HepG2 (cell line): Measurements from ENCODE around the gene MIX23. TPM values are rescaled to one million over a fixed set of nuclear protein-coding genes. Genes with fewer than 3 reads are reported as not detected.

Experiments used
- ATAC-seq: fragments of 200-7000 bp; cut with Tn5 transposase; 3 replicates; pipeline ENCODE4 v1.9.1; 2020; ENCODE audit warnings: mild to moderate bottlenecking, moderate library complexity
- BruUV-seq: library from RNA; stranded (reverse); fragments of 400-500 nt; replicated peaks from 2 replicates; lab custom pipeline; 2021; lab: Mats Ljungman, UMichigan
- CTCF ChIA-PET: fragments of 300-600 bp; formaldehyde crosslinking; extraction: SDS; loops from one replicate; lab custom pipeline; 2021; ENCODE audit warnings: low total read pairs, inconsistent platforms, low intra/inter-chr PET ratio; lab: Yijun Ruan, JAX
- POLR2A ChIA-PET: fragments of 350-600 bp; sonication (Branson Sonifier 250); formaldehyde crosslinking; loops from one replicate; lab custom pipeline; 2020; ENCODE audit warnings: antibody characterized with exemption, inconsistent platforms; lab: Yijun Ruan, JAX
- DNase-seq: peaks from one replicate; pipeline ENCODE4 v3.0.0-alpha.2; 2015; ENCODE audit warnings: low spot score
- FAIRE-seq: peaks from 3 replicates; lab custom pipeline; 2011; peaks lifted over from hg19 to GRCh38; lab: Jason Lieb, UNC
- H2AFZ ChIP-seq: one replicate; pipeline ENCODE4 v1.6.1; 2011; ENCODE audit warnings: low read length, inconsistent platforms
- H3K27ac ChIP-seq: fragments of 300-600 bp; 3 replicates; pipeline ENCODE4 v1.8.0; 2011; ENCODE audit warnings: mixed run types, mild to moderate bottlenecking, mixed read lengths, low read length, inconsistent platforms; ENCODE audit not compliant: insufficient read depth; ENCODE audit errors: extremely low read length
- H3K27me3 ChIP-seq, 2 experiments: fragments of 200-600 bp in 1 of 2; 2 replicates in 1 of 2; 3 replicates in 1 of 2; pipeline versions ENCODE4 v1.6.0 to v1.8.0; 2011; ENCODE audit warnings: low read length in 2 of 2, mild to moderate bottlenecking in 2 of 2, moderate library complexity in 2 of 2, inconsistent platforms in 1 of 2; ENCODE audit not compliant: insufficient read depth in 2 of 2, control insufficient read depth in 1 of 2
- H3K36me3 ChIP-seq, 2 experiments: fragments of 200-600 bp in 1 of 2; replicated peaks in 1 of 2; 2 replicates in 1 of 2; 3 replicates in 1 of 2; pipeline versions ENCODE4 v1.5.1 to v1.8.0; 2011; ENCODE audit warnings: low read length in 2 of 2, inconsistent platforms in 1 of 2; ENCODE audit not compliant: insufficient read depth in 2 of 2, control insufficient read depth in 1 of 2
- H3K4me1 ChIP-seq: 2 replicates; pipeline ENCODE4 v1.5.1; 2012; ENCODE audit warnings: low read length, inconsistent platforms; ENCODE audit not compliant: insufficient read depth
- H3K4me2 ChIP-seq: 2 replicates; pipeline ENCODE4 v1.6.0; 2011; ENCODE audit warnings: low read depth, low read length, inconsistent platforms
- H3K4me3 ChIP-seq, 3 experiments: fragments of 200-600 bp in 1 of 3; sonication (generic), shearing (Covaris generic) in 1 of 3; replicated peaks in 1 of 3; 2 replicates each; pipeline ENCODE4 v1.5.1; 2011 to 2016; ENCODE audit warnings: low read length in 3 of 3, inconsistent platforms in 2 of 3, low read depth in 2 of 3, mild to moderate bottlenecking in 2 of 3, control low read depth in 1 of 3, mixed read lengths in 1 of 3; ENCODE audit not compliant: insufficient read depth in 1 of 3
- H3K79me2 ChIP-seq: one replicate; pipeline ENCODE4 v1.6.1; 2011; ENCODE audit warnings: low read length, inconsistent platforms; ENCODE audit not compliant: insufficient read depth
- H3K9ac ChIP-seq: 2 replicates; pipeline ENCODE4 v1.6.0; 2011; ENCODE audit warnings: mild to moderate bottlenecking, low read depth, low read length, inconsistent platforms; ENCODE audit not compliant: insufficient read depth
- H3K9me3 ChIP-seq: 2 replicates; pipeline ENCODE4 v1.5.1; 2012; ENCODE audit warnings: mild to moderate bottlenecking, low read length
- H4K20me1 ChIP-seq: 2 replicates; pipeline ENCODE4 v1.6.0; 2011; ENCODE audit warnings: inconsistent platforms, mild to moderate bottlenecking, low read length, moderate library complexity; ENCODE audit not compliant: insufficient read depth
- AHR ChIP-seq: IDR thresholded peaks from 2 replicates; pipeline ENCODE4 v1.6.1; 2018; ENCODE audit warnings: missing genetic modification reagents, missing compliant biosample characterization
- NCOA2 ChIP-seq: sonication (generic); formaldehyde crosslinking; IDR thresholded peaks from 2 replicates; pipeline ENCODE4 v1.8.0; 2022; ENCODE audit warnings: inconsistent platforms
- RNF2 ChIP-seq: fragments of 450-650 bp; conservative IDR thresholded peaks from 2 replicates; pipeline ENCODE4 v1.6.1; 2016; ENCODE audit warnings: low read depth
- SP4 ChIP-seq: sonication (generic); formaldehyde crosslinking; IDR thresholded peaks from 2 replicates; pipeline ENCODE4 v1.8.1; 2023; ENCODE audit warnings: mild to moderate bottlenecking, missing genetic modification reagents
- XBP1 ChIP-seq: sonication (generic); formaldehyde crosslinking; IDR thresholded peaks from 2 replicates; pipeline ENCODE4 v1.5.0; 2020; ENCODE audit warnings: missing genetic modification reagents
- ZNF180 ChIP-seq: sonication (generic); formaldehyde crosslinking; IDR thresholded peaks from 2 replicates; pipeline ENCODE4 v1.4.0; 2020; ENCODE audit warnings: low read depth, missing genetic modification reagents, borderline replicate concordance
- WGBS: methylation state at CpG from one replicate; pipeline ENCODE4 v1.1.6; 2017; ENCODE audit warnings: low lambda C conversion rate; 5-methylcytosine and 5-hydroxymethylcytosine counted together
- in situ Hi-C: cut with HindIII; loops from 2 replicates; pipeline ENCODE4 v1.10.0; 2017; ENCODE audit warnings: low pct_unique_long_range_greater_than_20kb; ENCODE audit not compliant: extremely low pct_ligation_motif_present
- intact Hi-C: fragments of 100-400 bp; cut with micrococcal nuclease; formaldehyde crosslinking; loops from one replicate; pipeline ENCODE4 v1.10.0; 2022; ENCODE audit not compliant: unreplicated experiment
- polyA plus RNA-seq, 8 experiments: library from polyadenylated mRNA; depleted of rRNA in 3 of 8; stranded (reverse) in 7 of 8; unstranded in 1 of 8; fragments of >200 nt; fragmentation: Illumina TruSeq in 4 of 8; extraction: Trizol in 4 of 8; gene quantifications; 2 replicates each; pipeline versions ENCODE4 v1.2.1 to v1.2.3, GENCODE V29; 2011 to 2016; ENCODE audit warnings: low read depth in 4 of 8, missing spikeins in 1 of 8, mixed read lengths in 1 of 8; ENCODE audit not compliant: insufficient read depth in 1 of 8
- total RNA-seq, 5 experiments: library from RNA; depleted of rRNA; stranded (reverse); fragments of >200 nt; fragmentation: Illumina TruSeq; extraction: Trizol; gene quantifications; 2 replicates each; pipeline ENCODE4 v1.2.3, GENCODE V29; 2016; ENCODE audit warnings: low read depth in 1 of 5
- TF ChIP-seq, protein P1 (sequence below): sonication (generic); formaldehyde crosslinking; IDR thresholded peaks from 2 replicates; pipeline ENCODE4 v1.4.0; 2020; ENCODE audit warnings: mild to moderate bottlenecking, missing genetic modification reagents, borderline replicate concordance
- TF ChIP-seq, protein P2 (sequence below): sonication (generic); formaldehyde crosslinking; IDR thresholded peaks from 2 replicates; pipeline ENCODE4 v1.5.0; 2020; ENCODE audit warnings: mild to moderate bottlenecking, missing genetic modification reagents, borderline replicate concordance

The MIX23 gene
- total and polyA plus RNA-seq, 2 of the 13 experiments (the other 11 are each of a cell fraction or from before 2014, with no cell fraction given): 20.0 to 152 TPM

- Histone ChIP-seq H4K20me1 (no peaks in the 10 kb centered on the region), H3K27ac (no peak overlapping the region), H3K4me1 (no peaks in the 10 kb centered on the region), H3K9ac (no peak overlapping the region), H3K9me3 (no peaks in the 10 kb centered on the region), H3K79me2 (no peaks in the 10 kb centered on the region)
- FAIRE-seq: no peak
- no TSS peak for BruUV-seq
- no peak for TF ChIP-seq SP4 (CRISPR knock-in tag)
- TF ChIP-seq, all 625 proteins: peak for 0
- H3K36me3 ChIP-seq: peaks cover 4 to 5% of the 10 kb centered on the region in 2 experiments; a peak in 3 of 5 replicates
- H3K4me2 ChIP-seq: no peak overlapping the region
- H3K4me3 ChIP-seq: no peak overlapping the region
- DNase-seq: no peak
- ATAC-seq: no peak
- WGBS: 91% methylated on average over 1 of the region's 1 CpG
- H3K27me3 ChIP-seq: no peaks in the 10 kb centered on the region
- ChIA-PET POLR2A (no interaction called here), CTCF (no interaction called here)
- in situ Hi-C loops: loop anchor here (10.0 kb wide), 1 partner anchor 249 kb away; no protein-coding TSS in a partner anchor
- no peak overlapping the region for H2AFZ ChIP-seq
- intact Hi-C loops: no loop called here
These were observed 29.1 kb downstream of the MIX23 start for GRCh38 chr3:122353893-122354401.

DNA sequence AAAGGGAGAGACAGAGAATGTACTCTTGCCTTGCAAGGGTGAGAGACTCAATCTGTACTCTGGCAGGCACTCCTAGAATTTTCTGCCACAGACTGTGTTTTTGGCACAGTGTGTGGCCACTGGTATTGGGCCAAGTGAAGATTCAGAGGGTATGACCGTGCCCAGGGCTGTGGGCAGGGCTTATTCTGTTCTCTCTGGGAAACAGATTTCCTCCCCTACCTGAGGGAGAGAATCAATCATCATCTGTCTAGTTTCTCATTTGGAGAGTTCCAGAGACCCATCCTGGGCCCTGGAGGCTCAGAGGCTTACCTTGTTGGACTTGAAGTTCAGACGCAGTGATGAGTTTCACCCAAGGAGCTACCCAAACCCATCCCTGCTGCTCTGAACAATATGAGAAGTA is 29.8 kb downstream of the MIX23 start:
- H3K27ac ChIP-seq: no peak overlapping the region
- H2AFZ ChIP-seq: no peak overlapping the region
- no peak overlapping the region for H3K4me3 ChIP-seq
- no peaks in the 10 kb centered on the region for H3K27me3 ChIP-seq
- intact Hi-C loops (no loop called here), in situ Hi-C loops (loop anchor here (10.0 kb wide), 1 partner anchor 248 kb away; no protein-coding TSS in a partner anchor)
- H3K9ac ChIP-seq: no peak overlapping the region
- no peaks in the 10 kb centered on the region for H3K4me1 ChIP-seq
- FAIRE-seq (no peak), DNase-seq (no peak), ATAC-seq (no peak)
- no peak overlapping the region for H3K4me2 ChIP-seq
- CTCF ChIA-PET: no interaction called here
- no peaks in the 10 kb centered on the region for H3K79me2 ChIP-seq
- POLR2A ChIA-PET: no interaction called here
- H3K36me3 ChIP-seq: peaks cover under 1 to 1% of the 10 kb centered on the region in 2 experiments; a peak in 2 of 5 replicates
- WGBS: 84% methylated on average over 2 of the region's 2 CpGs
- H4K20me1 ChIP-seq: no peaks in the 10 kb centered on the region
- H3K9me3 ChIP-seq: no peaks in the 10 kb centered on the region
- BruUV-seq: no TSS peak
- TF ChIP-seq, protein P1, sequence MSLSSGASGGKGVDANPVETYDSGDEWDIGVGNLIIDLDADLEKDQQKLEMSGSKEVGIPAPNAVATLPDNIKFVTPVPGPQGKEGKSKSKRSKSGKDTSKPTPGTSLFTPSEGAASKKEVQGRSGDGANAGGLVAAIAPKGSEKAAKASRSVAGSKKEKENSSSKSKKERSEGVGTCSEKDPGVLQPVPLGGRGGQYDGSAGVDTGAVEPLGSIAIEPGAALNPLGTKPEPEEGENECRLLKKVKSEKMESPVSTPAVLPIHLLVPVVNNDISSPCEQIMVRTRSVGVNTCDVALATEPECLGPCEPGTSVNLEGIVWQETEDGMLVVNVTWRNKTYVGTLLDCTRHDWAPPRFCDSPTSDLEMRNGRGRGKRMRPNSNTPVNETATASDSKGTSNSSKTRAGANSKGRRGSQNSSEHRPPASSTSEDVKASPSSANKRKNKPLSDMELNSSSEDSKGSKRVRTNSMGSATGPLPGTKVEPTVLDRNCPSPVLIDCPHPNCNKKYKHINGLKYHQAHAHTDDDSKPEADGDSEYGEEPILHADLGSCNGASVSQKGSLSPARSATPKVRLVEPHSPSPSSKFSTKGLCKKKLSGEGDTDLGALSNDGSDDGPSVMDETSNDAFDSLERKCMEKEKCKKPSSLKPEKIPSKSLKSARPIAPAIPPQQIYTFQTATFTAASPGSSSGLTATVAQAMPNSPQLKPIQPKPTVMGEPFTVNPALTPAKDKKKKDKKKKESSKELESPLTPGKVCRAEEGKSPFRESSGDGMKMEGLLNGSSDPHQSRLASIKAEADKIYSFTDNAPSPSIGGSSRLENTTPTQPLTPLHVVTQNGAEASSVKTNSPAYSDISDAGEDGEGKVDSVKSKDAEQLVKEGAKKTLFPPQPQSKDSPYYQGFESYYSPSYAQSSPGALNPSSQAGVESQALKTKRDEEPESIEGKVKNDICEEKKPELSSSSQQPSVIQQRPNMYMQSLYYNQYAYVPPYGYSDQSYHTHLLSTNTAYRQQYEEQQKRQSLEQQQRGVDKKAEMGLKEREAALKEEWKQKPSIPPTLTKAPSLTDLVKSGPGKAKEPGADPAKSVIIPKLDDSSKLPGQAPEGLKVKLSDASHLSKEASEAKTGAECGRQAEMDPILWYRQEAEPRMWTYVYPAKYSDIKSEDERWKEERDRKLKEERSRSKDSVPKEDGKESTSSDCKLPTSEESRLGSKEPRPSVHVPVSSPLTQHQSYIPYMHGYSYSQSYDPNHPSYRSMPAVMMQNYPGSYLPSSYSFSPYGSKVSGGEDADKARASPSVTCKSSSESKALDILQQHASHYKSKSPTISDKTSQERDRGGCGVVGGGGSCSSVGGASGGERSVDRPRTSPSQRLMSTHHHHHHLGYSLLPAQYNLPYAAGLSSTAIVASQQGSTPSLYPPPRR (CRISPR knock-in tag): no peak
- TF ChIP-seq ZNF180 (CRISPR knock-in tag) (no peak), RNF2 (no peak), AHR (CRISPR knock-in tag) (no peak), NCOA2 (CRISPR knock-in tag) (no peak), XBP1 (CRISPR knock-in tag) (no peak)
- TF ChIP-seq, protein P2, sequence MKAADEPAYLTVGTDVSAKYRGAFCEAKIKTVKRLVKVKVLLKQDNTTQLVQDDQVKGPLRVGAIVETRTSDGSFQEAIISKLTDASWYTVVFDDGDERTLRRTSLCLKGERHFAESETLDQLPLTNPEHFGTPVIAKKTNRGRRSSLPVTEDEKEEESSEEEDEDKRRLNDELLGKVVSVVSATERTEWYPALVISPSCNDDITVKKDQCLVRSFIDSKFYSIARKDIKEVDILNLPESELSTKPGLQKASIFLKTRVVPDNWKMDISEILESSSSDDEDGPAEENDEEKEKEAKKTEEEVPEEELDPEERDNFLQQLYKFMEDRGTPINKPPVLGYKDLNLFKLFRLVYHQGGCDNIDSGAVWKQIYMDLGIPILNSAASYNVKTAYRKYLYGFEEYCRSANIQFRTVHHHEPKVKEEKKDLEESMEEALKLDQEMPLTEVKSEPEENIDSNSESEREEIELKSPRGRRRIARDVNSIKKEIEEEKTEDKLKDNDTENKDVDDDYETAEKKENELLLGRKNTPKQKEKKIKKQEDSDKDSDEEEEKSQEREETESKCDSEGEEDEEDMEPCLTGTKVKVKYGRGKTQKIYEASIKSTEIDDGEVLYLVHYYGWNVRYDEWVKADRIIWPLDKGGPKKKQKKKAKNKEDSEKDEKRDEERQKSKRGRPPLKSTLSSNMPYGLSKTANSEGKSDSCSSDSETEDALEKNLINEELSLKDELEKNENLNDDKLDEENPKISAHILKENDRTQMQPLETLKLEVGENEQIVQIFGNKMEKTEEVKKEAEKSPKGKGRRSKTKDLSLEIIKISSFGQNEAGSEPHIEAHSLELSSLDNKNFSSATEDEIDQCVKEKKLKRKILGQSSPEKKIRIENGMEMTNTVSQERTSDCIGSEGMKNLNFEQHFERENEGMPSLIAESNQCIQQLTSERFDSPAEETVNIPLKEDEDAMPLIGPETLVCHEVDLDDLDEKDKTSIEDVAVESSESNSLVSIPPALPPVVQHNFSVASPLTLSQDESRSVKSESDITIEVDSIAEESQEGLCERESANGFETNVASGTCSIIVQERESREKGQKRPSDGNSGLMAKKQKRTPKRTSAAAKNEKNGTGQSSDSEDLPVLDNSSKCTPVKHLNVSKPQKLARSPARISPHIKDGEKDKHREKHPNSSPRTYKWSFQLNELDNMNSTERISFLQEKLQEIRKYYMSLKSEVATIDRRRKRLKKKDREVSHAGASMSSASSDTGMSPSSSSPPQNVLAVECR: no peak
